ENCODE data around the gene ITGB2.

ITGB2 gene

DNA sequence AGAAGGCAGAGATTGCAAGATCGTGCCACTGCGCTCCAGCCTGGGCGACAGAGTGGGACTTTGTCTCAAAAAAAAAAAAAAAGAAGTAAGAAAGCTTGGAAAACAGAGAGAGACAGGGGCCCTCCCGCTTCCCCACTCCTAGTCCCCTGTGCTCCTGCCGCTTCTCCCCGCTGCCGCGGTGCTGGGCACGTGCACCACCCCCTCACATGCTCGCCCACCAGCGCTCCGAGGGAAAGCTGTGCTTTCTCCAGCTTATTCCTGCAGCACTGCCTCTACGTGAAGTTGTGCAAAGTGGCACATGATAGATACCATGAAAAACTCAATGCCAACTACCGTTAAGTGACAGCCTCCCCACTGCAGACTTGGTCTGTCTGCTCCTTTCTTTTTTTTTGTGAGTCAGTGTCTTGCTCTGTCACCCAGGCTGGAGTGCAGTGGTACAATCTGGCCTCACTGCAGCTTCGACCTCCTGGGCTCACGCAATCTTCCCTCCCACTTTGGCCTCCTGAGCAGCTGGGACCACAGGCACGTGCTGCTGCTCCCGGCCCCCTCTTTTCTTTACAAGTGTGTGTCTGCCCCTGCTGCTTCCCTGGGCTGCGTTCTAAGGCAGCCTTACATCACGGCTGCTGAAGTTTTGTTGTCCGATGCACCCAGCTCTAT is 34.6 kb upstream of the ITGB2 start:
- FAIRE-seq, result no peak

DNA sequence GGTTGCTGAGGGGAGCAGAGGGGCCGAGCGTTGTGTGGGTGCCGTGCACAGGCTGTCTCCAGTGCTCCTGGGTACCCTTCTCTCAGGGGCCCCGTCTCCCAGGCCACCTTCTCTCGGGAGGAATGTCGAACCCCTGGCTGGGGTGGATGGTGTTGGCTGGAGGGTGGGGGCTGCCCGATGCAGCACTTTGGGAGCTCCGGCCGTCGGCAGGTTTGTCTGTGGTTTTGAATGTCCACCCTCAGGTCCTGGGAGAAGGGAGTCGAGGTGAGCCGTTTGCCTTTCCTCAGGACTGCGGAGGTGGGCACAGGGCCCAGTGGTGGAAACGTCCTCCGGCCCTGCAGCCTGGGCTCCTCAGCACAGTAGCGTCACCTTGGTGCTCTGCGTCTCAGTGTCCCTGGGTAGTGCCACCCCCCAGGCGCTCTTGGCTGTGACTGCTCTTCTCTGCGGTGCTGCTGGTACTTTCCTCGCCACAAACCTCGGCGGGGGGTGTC is 33.6 kb upstream of the ITGB2 start:
- FAIRE-seq, result no peak

DNA sequence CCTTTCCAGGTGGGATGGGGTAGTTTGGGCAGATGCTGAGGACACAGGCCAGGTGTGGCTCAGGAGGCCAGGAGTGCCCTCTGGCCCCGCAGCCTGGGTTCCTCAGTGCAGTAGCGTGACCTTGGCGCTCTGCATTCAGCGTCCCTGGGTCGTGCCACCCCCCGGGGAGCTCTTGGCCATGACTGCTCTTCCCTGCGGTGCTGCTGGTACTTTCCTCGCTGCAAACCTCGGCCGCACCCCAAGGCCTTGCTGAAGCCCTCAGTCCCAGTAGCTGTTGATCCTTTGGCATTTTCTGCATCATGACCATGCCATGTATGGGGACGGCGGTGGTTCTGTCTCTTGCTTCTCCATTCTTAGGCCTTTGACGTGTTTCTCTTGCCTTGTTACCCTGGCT is 32.9 kb upstream of the ITGB2 start:
- no peak for FAIRE-seq

DNA sequence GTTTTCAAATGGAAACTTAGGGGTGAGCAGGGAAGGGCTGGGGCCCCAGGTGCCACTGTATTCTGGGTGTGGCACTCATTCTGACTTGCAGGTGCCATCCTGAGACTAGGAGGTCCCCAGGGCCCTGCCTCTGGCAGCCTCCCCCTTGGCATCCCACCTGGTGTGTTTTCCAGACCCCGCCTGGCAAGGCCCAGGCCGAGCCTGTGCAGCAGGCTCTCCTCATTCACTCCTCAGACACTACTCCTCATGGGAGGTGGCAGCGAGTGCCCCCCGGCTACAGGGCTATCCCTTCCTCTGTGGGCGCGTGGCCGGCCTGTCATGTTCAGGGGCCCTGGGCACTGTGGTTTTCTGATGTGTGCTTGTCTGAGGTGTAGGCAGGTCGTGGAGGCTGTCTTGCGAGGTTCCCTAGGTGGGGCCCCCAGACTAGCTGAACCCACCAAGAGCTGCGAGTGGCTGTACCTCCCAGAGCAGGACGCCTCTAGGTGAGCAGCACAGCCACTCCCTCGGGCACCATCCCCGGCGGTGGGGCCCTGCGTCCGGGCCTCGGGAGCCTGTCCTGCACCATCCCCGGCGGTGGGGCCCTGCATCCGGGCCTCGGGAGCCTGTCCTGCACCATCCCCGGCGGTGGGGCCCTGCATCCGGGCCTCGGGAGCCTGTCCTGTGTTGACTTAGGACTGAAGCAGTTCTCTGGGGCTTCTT is 32.4 kb upstream of the ITGB2 start:
- FAIRE-seq, result no peak

DNA sequence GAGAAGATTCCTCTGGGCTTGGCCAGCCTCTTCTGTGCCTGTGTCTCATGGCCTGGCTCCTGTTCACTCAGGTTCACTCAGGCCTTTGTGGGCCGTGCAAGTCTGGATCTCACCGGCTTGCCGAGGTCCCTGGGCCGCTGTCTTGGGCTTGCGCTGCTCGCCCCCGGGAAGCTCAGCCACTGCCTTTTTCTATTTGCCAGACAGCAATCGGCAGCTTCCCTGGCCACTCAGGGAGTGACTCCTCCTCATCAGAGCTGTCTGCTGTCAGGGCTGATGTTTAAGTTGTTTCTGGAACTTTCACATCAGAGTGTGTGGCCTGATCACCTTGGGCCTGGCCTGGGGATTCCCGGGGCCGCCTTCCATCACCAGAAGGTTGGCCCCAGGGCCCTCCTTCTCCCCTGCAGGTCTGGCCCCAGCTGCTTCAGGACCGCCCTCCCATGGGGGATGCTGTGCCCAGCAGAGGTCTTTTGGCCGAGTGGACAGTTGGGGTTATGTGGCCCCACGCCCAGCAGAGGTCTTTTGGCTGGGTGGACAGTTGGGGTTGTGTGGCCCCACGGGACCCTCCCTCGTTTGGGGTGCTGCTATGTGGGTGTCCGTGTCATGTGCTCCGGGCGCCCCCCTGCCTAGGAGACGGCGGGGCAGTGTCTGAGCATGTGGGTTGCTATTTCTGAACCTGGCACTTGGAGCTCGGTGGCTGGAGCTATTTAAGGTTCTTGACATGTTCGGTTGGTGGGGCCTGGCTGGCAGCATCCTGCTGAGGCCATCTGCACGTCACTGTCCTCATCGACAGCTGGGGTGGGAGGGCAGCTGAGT is 31.6 kb upstream of the ITGB2 start:
- no peak for FAIRE-seq

DNA sequence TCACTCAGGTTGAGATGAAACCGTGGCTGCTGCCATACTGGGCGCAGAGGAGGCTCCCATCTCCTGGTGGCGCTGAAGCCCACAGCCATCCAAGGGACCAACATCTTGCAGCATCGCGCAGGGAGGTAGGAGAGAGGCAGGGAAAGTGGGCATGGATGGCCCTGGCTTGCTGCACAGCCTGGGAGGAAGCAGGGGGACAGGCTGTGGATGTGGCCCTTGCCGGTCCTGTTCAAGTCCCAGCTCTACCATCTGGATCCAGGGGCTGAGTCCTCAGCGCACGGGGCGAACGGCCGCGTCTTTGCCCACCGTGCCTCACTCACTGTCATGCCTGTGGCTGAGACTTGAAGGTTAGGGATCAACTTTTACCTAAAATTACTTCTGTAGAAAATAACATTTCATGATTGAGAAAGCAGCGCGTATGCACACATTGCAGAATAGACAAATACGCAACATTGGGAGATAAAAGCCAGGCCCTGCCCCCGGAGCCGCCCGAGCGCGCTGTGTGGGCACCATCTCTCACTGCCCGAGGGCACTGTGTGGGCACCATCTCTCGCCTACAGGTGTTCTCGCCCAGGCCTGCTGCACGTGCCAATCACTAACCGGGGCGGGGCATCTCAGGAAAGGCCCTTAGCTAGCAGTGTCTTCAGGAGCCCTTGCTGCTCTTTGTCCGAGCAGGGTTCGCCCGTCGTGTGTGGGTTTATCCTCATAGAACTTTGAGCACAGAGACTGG is 30.7 kb upstream of the ITGB2 start:
- no peak for FAIRE-seq

DNA sequence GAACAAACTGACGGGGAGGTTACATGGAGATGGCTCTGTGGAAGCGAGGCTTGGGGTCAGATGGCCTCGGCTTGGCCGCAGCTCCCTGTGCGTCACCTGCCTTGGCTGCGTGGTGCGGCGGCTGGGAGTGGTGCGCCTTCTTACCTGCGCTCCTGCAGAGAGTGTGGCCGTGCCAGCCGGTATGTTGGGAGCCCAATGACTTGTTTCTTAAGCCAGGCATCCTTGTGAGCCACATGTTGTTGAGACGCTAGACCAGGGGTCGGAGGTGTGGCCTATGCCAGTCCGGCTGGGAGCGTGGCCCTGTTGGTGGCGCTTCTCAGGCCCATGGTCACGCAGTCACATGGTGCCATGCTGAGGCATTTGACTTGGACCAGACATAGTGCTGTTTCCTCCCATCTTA is 29.7 kb upstream of the ITGB2 start:
- no peak for FAIRE-seq

DNA sequence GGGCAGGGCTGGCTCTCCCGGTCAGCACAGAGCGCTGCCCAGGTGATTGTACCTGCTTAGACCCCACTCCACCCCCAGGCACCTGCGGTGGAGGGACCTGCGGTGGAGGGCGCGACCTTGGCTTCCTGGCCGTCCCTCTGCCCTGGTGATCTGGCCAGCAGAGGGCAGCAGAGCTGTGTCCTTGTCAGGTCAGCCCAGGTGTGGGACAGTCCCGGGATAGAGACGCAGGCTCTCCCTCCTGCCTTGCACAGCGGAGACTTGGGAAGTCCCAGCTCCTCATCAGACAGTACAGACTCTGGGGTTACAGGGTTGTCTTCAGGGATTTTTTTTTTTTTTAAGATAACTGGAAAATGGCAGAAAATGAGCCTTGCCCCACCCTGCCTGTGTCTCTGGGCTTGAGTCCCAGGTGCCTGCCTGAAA is 29.1 kb upstream of the ITGB2 start:
- FAIRE-seq, result no peak

DNA sequence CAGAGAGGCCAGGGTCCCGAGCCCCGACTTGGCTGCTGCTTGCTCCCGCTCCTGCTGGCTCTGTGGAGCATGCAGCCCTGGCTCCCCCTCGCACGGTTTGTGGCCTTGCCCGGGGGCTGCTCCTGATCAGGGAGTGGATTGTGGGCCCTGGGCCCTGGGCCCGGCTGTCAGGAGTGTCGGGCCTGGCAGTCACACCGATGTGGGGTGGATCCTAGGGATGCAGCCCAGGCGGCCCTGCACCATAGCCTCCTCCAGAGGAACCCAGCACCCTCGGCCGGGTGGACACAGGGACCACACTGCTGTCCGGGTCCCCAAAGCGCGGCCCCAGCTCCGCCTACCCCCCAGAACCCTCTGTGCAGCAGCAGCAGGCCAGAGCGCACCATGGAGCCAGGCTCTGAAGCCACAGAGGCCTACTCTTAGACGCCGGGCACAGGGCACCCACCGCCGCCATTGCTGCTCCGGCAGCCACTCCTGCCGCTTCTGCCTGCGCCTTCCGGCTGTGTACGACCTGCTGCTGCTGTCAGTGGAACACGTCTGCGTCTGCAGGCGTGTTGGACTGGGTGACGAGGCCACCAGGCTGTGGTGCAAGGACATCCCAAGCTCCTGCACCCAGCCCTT is 28.6 kb upstream of the ITGB2 start:
- FAIRE-seq, result no peak

DNA sequence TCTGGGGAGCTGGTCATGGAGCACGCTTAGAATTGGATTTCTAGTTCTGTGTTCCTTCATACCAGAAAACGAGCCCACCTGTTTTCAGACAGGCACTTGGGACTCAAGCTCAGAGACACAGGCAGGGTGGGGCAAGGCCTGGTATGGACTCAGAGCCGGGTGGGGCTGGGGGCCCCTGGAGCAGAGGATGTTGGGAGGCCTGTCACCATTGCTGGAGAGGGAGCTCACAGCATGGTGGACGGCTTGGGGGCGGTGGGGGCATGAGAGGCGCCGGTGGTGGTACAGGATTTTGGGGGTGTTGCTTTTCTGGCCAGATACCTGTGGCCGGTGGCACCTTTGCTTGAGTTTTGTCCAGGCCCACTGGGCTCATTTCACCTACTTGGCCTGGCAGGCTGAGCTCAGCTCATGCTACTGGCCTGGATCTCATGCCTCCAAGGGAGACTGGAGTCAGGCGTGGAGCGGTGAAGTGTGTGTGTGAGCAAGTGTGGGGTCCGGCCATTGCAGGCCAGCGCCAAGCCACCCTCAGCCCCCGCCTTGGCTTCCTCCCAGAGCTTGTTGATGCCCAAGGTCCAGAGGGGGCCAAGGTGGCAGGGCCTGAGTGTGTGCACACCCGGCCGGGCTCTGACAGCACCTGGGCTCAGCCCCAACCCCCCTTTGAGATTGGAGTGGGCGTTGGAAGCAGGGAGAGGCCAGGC is 27.9 kb upstream of the ITGB2 start:
- no peak for FAIRE-seq

DNA sequence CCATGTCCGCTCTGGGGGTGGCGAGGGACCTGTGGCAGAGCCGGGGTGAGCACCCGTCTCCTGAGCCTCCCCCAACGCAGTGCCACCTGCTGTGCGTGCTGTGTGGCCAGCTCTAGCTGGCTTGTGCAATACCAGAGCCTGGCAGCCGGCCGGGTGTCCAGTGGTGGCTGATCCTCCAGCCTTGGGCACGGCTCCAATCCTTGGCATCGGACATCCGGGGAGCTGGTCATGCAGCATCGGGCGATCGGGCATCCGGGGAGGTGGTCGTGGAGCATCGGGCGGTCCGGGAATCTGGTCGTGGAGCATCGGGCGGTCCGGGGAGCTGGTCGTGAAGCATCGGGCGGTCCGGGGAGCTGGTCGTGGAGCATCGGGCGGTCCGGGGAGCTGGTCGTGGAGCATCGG is 27.2 kb upstream of the ITGB2 start:
- FAIRE-seq, result no peak

DNA sequence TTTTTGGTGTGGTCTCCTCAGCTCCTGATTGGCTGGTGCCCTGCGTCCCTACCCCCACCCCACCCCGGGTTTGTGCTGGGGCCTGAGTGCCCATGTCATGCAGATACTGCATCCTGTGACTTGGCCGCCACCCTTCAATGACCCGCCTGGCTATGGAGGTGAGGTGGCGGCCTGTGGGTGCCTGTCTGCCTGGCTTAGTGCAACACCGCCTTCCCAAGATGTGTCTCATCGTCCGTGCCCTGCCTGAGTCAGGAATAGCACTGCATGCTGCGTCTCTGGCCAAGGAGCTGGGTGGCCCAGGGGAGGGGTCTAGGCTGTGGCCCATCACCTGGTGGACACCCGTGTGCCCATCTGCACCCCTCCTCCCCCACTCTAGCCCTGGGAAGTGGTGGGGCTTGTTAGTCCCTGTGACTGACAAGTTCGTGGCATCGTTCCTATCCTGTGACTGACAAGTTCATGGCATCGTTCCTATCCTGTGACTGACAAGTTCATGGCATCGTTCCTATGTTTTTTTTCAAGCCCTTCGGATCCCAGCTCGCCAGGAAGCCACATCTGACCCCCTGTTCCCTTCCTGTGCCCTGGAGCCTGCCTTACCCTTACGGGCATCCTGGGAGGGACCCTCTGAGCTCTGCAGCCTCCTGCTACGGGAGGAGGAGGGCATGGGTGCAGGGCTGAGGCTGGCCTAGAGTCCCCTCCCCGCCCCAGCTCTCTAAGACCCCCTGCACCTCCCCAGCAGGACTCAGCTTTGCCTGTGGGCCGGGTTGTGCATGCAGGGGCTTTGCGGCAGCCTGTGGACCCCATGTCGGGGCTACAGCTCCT is 26.6 kb upstream of the ITGB2 start:
- FAIRE-seq, result no peak

DNA sequence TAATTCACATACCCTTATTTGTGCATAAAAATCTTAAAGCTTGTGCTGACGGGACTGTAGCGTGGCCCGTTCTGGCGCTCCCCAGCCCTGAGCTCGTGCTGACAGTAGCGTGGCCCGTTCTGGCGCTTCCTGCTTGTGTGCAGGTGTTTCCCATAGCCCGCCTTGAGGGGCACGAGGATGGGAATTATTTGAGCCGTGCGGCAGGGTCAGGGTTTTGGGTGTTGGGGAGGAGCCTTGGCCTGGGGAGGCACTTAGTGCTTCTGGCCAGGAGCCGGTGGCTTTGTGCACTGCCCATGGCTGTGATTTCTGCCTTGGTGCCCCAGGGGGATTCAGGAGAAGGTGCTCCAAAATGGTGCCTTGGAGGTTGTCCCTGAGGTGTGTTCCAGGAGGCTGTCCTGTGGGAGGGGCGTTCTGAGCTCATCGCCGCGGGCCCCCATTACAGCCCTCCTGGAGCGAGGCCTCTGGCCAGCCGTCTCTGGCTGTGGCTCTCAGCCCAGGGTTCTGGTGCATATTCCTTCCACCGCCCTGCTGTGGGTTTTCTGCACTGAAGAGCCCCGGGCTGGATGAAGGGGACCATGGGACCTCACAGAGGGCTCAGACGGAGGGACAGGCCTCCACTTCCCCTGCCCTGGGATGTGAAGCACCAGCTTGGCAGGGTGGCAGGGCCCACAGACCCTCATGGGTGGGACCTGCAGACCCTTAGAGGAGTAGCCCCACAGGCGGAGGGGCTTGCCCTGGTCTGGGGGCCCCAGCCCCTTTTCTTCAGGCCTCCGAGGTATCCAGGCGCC is 25.7 kb upstream of the ITGB2 start:
- FAIRE-seq, result no peak

DNA sequence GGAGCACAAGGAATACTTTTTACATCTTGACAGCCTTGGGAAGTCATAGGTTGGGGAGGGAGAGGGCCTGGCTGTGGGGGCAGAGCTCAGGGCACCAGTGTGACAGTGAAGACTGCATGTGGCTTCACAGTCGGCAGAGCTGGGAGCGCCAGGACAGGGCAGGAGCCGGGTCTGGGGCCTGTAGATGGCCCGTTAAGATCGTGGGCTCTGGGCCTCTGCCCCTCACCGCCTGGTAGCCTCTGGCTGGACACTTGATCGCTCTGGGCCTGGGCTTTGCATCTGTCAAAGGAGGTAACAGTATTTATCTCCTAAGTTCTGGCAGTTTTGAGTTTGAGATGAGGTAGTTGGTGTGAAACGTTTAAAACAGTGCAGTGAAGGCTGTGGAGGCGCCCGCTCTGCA is 23.9 kb upstream of the ITGB2 start:
- FAIRE-seq, result no peak

DNA sequence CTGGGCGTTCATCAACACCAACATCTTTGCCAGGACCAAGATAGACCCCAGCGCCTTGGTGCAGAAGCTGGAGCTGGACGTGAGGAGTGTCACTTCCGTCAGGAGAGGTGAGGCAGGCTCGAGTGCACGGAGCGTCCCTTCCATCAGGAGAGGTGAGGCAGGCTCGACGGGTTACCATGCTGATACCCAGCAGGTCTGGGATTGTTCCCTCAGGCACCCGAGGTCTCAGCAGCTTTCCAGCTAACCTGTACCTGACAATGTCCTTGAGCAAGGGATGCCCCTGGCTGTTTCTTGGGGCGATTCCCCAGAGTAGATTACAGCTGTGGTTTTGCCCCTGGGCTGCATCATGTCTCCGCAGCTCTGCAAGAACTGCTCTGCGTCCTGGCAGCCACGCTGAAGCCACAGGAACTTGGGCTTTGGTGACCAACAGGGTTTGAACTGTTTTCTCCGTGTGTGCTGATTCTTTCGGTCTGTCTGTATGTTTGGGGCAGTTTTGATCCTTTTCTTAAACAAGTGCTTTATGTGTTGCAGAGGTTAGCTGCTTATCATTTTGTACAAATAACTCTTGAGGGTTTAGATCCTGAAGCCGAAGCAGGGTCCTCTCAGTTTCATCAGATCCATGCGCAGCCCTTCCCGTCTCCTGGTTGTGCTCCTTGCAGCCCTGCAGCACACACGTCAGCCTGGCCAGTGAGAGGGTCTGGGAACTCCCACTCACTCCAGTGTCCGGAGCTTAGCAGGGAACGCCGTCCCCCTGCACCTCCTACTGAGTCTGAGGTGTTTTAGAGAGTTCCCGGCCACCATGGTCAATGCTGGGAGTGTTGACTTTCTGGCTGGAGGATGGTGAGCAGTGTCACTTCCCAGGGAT is 23.2 kb upstream of the ITGB2 start:
- FAIRE-seq, result no peak

DNA sequence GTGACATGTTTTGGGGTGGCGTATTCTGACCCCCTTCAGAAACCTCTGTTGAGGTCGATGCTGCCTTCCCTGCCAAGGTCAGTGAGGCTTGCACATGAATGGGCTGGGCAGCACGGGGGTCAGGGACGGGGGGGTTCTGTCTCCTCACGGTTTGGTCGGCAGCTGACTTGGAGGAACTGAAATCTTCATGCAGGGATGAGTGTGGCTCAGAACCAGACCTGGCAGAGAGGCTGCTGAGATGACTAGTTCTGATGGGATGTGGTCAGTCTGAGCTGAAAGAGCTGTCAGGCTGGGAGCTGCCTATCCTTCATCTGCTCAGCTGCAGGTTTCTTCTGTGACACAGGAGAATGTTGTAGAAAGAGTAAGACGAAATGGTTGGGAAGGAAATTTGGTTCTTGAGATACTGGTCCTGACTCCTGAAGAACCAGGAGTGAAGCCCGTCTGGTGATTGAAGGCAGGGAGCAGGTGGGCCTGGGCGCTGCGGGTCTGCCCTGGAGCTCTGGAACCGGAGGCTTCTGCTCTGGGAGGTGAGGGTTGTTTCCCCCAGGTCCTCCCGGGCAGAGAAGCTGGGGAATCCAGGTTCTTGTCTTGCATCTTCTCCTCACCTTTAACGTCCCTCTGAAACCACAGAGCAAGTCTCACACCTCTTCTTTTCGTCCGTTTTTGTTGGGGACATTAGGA is 22.4 kb upstream of the ITGB2 start:
- no peak for FAIRE-seq

DNA sequence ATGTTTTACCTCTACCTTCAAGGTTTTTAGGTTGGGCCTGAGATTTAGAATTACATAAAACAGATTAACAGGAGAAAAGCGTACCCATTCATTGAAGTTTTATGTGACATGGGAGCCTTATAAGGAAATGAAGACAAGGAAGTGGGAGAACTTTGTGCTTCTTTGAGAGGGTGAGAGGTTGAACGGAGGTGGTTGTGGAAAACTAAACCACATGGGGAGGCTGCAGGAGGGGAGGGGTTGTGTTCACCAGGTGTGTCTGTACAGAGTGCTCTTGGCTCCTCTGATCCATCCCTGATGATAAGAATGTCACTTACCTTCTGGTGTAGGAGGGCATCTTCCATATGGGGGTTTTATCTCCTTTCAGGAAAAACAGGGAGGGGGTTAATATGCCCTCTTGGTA is 21.9 kb upstream of the ITGB2 start:
- no peak for FAIRE-seq

DNA sequence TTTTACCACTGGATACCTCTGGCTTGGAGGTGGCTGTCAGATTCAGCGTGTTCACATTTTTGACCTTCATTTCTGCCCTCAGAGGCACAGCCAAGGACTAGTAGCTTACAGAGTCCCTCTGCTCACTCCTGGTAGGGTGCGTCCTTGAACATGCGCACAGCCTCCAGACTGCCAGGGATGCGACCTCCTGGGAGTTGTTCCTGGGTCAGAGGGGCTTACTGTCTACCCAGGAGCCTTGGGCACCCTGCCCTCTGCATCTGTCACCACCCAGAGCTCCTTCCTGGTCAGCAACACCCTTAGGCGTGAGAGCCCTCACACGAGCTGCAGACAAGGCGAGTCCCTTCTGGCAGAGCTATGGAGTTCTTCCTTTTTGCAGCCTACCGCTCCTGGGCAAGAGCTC is 20.9 kb upstream of the ITGB2 start:
- no peak for FAIRE-seq

All from colon (tissue), 2 donors.